NCI-H1048 (cell line): ENCODE data around the gene MEIKIN.

Experiments used
- DNase-seq: peaks from one replicate; lab custom pipeline; 2025; lab: John Stamatoyannopoulos, UW

MEIKIN gene

DNA sequence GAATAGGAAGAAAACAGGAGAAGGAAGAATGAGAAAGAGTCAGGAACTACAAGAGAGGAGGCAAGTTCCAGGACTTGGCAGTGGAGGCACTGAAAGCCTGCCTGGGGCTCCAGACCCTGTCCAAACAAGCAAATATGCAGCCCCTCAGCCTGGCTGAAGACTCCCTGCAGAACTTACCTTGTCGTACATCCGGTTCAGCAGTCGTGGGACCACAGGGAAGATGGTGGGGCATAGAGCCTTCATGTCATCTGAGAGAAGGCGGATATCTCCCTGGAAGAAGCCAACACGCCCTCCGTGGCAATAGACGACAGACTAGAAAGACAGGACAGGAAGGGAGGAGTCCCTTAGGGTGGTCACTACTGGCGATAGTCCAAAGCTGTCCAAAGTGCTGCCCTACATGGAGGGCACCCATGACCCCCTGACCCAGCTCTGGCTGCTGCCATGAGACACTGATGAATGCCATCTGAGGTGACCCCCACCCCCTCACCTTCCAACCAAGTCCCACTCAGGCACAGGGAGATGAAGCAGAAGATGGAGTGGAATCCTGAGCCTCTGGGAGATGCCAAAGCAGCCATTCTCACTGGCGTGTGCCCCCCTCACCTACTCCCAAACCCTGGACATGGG is 27.7 kb upstream of the MEIKIN start:
- no peak for DNase-seq

DNA sequence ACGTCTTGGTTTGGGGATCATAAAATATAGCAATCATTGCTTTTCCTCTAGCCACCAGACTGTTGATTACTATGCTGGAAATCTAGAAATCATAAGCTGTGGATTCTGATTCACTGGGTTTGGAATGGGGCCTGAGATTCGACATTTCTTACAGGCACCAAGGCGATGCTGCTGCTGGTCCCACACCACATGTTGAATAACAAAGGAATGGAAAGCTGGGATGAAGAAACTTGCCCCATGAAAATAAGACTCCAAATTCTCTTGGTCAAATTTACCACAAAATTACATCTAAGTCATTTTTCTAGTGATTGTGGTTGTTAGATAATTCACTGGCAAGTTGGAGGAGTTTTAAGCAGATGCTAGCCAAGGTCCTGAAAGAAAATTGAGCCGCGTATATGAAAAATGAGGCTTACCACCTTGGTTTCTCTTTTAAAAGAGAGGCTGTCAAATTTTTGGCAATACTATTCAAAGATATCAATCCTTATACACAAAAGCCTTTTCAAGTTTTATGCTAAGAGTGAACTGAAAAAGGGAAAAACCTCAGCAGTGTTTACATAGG is 23.0 kb upstream of the MEIKIN start:
- no peak for DNase-seq

DNA sequence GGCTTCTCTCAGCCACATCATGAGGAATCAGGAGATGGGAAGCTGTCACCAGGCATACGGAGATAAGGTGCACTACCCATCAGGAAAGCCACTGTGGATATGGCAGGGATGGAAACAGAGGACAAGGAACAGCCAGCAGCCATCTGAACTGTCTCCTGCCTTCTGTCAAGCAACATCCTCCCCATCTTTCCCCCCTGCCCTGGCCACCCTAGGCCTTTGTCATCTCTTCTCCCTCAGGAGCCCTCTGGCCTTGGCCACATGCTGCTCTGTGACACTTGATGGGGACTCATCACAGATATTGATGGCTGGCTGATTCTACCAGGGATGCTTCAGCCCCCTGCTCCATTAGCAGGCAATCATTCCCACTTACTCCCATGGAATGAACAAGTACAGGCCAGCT is 21.1 kb upstream of the MEIKIN start:
- no peak for DNase-seq

DNA sequence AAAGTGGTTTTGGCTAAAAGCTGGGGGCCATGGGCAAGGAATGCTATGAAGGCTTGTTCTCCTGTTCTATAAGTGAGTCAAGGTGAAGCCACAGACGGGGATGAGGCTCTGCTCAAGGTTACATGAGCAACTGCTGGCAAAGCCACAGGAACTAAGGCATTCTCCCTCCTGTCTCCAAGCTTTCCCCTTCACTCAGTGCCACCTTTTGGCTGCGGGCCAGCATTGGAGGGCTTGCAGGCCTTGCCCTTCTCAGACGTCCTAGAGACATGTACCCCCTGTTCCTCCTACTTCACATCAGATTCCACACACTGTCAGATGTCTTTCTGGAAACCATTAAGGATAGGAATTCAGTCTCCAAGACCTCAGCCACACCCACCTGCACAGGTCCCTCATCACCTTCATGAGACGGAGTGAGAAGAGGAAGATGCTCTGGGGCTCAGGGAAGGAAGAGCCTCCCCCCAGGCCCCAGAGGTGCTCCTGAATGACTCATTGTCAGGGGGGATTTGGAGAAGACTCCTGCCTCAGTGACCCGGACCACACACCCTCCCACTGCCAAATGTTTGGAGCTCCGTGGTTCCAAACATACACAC is 20.5 kb upstream of the MEIKIN start:
- DNase-seq: no peak

DNA sequence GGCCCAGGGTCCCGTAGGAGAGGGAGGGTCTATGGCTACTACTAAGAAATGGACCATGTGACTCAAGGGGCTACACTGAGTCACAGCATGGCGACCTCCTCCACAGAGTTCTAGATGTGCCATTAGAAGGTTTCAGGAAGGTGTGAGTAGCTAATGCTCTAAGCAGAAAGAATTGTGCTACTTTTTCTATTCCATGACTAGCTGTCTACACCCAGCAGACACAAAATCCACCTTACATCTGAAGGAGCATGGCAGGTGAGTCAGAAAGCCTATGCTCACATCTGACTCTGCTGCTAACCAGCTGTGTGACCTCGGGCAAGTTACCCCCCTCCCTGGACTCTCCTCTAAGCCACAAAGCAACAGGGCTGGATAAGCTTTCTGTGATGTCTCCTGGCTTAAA is 14.4 kb upstream of the MEIKIN start:
- no peak for DNase-seq

DNA sequence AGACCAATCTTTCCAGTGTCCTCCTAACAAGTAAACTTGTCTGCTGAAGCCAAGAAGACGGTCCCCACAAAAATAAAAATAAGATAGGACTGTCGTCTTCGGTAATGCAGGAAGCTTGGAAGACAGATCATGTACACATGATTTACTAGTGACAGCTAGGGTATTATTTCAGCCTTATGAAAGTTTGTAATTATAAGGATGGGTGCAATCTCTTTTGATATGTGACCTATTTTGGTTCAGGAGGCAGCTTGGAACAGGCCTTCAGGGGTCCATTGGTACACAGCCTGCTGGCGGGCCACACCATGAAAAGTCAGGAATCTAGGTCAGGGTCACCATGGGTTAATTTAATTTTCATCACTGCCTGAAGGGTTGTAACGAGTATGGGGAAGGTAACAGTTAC is 13.7 kb upstream of the MEIKIN start:
- no peak for DNase-seq

DNA sequence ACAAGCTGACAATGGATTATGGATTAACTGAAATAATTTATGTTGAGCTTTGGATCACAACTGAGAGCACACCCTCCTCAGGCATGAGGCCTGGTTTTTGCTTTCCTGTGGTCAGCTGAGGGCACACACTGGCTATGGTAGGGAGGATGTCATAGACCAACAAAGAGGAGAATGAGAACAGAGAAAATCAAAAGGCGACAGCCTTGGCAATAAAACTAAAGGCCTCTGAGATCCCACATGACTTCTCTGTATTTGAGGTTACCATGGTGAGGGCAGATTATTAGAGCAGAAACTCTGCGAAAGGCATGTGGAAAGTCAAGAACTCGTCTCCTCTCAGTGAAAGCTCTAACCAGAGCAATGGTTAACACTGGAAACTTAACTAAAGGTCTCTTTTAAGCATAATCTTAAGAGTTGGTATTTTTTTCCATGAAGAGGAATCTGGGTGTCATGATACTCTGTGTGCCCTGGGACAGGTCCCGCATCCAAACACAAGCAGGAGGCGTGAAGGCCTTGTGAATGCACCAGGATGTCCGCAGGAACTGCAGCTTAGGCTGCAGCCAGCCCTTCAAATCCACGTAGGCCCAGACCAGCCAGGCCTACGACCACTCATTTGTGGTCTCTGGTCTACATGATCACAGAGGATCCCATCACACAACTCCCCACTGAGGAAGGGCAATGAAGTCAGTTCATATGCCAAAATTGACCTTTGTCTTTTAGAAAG is 12.4 kb upstream of the MEIKIN start:
- DNase-seq: no peak

DNA sequence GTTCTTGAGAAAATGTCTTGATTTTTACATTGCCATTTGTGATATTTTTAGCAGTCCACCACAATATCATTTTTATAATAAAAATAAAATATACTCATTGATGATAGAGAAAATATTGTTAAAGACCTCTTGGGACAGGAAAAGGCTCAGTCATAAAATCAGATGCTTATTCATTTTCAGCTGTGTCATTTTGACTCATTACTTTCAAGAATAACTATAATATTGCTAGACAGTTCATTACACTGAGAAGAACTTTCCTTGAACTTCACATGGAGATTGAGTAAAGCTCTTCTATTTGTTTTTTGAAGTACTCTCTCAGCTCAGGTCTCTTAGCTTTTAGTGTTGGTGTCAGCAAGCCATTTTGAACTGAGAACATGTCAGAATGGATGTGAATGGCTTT is 8.5 kb upstream of the MEIKIN start:
- DNase-seq: no peak

DNA sequence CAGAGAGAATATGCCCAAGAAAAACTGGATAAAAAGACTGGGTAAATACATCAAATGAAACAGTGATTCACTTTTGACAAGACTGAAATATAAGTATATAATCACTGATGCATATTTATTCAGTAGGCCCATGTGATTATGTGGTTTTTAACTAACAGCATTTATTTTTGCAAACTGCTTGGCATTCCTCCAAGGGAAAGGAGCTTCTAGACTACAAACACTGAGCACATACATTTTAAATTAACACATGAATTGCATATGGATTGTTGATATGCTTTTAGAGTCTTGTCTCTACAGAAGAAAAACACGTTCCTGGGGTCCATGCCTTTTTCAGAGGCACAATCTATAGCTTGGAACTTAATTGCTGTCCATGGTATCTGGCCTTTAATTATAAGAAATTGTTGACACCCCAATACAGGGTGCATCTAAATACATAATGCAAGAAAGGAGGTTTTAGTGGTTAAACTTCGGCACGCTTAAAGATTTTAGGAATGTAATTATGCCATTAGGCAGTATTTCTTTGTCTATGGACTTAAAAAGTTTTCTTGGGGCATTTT is 6.9 kb upstream of the MEIKIN start:
- DNase-seq: no peak

DNA sequence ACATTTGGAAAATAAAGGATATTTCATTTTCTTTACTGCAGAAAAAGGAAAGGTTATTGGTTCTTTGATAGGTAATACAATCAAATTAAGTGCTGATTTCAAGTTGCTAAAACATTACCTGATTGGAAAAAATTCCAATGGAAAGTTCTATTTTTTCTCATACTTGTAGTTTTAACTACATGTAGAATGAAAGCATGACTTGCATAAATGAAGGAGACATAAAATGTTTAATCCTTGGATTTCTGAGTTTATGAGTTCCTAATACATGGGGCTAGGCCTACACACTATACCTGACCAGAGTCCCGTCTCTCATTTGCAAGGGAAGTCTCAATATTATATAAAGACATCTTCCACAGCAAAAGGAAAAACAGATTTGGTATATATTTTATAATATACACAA is 5.2 kb upstream of the MEIKIN start:
- DNase-seq: no peak

DNA sequence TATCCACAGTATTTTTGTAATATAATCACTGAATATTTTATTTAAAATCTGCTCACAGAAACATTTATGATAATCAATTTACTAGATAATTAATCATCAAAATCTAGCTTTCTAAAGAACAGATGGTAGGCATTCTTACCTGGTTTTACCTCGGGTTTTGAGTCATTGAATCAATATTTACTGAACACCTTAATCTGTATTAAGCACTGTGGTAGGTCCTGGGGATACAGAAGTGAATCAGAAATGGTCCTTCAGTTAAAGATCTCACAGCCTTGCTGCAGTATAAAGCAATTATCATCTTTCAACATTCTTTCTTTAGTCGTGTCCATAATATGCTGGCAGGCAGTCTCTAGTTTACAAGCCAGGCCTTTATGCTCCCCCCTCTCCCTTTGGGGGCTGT is 2.0 kb upstream of the MEIKIN start:
- DNase-seq: no peak

DNA sequence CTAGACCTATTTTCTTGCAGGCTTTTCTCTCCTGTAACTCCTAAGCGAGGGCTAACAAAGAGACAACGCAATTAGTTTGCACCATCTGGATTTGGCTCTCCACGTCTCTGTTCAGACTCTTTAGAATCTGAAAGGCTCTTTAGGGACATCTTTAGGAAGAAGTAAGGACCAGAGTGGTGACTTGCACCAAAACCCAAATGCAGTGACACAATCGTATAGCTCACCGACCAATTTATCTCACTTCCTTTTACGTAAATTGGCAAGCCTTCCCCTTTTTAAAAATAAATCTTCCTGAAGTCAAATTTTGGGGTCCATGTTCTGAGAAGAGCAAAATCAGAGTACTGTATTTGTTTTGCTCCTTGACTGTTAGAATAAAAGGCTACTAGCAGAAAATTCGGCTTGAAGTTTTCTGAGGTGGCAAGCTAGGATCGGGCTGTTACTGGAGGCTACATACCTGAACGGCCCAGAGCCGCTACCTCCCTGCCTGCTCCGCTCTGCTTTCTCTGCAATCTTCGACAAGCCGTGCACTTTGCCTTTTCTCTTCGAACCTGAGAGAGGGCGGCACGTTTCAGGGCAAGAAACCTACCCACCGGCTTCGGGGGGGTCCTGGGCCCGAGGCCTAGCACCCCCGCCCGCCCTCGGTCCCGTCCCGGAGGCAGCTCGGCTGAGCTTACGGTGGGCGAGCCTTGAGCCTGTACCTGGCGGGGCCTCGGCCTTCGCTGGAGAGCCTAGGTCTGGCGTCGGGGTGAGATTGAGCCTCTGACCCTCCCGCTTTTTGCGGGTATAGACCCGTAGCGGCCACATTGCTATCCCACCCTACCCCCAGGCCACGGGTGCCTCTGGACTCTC is 537 bp downstream of the MEIKIN start:
- DNase-seq: no peak

DNA sequence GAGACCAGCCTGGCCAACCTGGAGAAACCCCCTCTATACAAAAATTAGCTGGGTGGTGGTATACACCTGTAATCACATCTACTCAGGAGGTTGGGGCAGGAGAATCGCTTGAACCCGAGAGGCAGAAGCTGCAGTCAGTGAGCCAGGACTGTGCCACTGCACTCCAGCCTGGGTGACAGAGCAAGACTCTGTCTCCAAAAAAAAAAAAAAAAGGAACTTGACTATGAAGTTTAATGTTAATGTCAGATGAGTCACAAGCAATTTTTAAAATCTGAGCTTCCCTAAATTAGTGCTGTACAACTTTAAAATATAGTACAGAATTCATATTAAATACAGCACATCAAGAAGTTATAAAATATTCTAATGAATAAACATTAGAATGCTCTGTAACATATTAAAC is 1.5 kb downstream of the MEIKIN start:
- no peak for DNase-seq

DNA sequence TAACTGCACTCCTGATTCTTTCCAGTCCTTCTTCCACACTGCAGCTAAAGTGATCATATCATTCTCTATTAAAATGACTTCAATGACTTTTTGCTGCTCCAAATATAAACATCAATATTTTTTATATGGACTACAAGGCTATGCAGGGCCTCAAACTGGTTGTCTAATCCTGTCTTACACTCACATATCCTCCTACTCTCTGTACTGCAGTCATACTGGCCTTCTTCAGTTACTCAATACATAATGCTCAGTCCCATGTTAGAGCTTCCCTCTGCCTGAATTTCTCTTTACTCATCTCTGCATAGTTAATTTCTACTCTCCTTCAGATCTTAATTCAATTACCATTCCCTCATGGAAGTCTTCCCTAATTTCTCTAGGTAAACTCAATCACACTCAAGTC is 3.4 kb downstream of the MEIKIN start:
- no peak for DNase-seq

DNA sequence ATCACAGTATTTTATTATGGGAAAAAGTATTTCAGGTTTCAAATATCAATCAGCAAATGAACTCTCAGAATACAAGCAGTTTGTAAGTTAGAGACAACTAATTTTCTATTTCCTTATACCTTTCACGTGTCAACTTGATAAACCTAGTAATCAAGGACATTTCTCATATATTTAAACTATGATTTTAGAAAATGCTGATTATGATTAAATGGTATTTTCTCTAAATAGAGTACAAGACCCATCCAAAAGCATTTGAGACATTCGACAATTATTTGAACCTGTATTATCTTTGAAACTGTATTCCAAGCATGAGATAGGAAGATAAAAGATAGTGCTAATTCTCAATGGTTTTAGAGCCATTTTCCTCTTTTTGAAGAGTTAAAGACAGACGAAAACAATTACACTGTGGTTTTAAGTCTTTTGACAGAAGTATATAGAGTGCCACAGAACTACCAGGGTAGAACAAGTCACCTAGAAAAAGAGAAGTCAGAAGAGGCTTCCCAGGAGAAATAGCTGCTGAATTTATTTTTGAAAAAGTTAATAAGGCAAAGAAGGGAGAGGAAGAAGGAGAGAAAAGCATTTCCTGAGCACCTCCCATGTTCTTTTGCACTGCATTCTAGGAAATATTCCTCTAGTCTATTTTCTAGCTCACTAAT is 5.6 kb downstream of the MEIKIN start:
- DNase-seq: no peak

DNA sequence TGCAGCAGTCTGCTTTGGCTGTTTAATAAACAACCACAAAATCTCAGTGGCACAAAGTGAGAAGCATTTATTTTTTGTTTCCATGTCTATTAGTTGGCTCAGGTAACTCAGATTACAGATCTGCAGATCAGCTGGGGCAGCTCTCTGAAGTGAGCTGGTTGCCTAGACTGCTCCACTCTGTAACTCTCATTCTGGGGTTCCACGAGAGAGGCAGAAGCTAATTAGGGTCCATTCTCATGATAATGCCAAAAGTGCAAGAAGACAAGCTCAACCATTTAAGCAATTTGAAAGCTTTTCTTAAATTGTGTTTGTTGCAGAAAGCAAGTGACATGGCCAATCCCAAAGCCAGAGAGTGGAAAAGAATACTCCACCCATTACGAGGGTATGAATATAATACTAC is 13.2 kb downstream of the MEIKIN start:
- no peak for DNase-seq

DNA sequence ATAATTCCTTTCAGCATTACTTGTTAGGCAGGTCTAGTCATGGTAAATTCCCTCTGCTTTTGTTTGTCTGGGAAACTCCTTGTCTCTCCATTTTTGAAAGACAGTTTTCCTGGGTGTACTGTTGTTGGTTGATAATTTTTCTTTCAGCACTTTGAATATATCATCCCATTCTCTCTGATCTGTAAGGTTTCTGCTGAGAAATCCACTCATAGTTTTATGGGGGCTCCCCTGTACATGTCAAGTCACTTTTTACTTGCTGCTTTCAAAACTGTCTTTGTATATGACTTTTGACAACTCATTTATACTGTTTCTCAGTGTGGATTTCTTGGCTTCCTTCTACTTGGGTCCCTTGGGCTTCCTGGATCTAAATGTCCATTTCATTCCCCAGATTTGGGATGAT is 16.5 kb downstream of the MEIKIN start:
- DNase-seq: no peak

DNA sequence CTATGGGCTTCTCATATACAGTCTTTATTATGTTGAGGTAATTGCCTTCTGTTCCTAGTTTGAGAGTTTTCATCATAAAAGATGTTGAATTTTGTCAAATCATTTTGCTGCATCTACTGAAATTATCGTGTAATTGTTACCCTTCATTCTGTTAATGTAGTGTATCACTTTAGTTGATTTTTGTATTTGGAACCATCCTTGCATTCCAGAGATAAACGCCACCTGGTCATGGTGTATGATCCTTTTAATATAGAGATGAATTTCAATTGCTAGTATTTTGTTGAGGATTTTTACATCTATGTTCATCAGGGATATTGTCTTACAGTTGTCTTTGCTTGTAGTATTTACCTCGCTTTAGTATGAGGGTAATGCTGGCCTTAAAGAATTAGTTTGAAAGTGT is 19.3 kb downstream of the MEIKIN start:
- no peak for DNase-seq

DNA sequence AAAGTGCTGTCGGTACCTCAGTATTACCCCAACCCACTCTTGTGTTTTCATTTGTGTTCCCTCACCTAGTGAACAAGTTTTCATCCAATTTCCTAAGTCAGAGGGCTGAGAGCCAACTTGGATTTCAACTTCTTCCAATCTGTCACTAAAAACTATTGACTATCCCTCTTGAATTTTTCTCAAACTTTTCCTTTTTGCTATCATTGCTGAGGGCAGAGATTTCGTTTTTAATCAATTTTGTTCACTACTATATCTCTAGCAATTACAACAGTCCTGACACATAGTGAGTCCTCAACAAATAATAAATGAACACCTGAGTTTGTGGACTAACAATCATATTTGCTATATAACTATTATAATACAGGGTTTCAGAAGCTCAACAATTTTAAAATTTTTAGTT is 29.0 kb downstream of the MEIKIN start:
- no peak for DNase-seq

DNA sequence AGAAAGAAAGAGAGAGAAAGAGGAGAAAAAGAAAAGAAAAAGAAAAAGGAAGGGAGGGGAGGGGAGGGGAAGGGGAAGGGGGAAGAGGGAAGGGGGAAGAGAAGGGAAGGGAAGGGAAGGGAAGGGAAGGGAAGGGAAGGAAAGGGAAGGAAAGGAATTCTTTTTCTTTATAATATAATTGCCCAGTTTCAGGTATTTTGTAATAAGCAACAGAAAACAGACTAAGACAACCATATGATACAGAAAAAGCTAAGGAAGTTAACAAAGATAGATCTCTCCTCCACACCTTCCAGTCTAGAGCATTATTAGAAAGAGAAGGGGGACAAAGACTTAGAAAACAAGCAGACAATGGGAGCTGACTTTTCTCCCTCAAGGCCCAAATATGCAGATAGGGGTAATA is 31.0 kb downstream of the MEIKIN start:
- DNase-seq: no peak

DNA sequence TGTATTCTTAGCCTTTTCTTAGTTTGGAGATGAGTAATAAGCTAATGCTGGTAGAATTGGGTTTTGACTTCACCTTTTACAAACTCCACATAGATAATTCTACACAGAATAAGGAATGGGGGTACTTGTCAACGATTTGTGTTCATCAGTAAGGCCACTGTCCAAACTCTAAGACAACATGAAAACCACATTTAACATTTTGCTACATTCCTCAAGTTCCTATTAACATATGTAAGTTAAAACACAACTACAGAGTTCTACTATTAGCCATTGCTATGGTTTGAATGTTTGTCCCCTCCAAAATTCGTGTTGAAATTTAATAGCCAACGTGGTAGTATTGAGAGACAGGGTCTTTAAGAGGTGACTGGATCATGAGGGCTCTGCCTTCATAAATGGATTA is 31.9 kb downstream of the MEIKIN start:
- DNase-seq: no peak

DNA sequence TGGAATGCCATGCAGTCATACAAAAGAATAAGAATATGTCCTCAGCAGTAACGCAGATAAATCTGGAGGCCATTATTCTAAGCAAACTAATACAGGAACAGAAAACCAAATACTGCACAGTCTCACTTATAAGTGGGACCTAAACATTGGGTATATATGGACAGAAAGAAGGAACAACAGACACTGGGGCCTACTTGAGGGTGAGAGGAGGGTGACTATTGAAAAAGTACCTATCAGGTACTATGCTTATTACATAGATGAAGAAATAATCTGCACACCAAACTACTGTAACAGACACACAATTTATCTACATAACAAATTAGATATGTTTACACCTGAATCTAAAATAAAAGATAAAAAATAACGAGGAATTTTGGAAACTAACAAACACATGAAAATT is 38.8 kb downstream of the MEIKIN start:
- no peak for DNase-seq
